Activated naive CD4-positive, alpha-beta T cell treated with Interleukin-2 at 50 U/mL for 16 hours (primary cell): ENCODE measurements around the gene WDR31.
"Not testable (repeated sequence)": the region's sequence is repeated elsewhere in the genome, so short reads cannot be mapped to it uniquely, and the experiment has no call there.

Experiments
- DNase-seq: peaks from one replicate; pipeline ENCODE4 v3.0.0-alpha.2; 2020

Gene WDR31

GRCh38 chr9:113328045-113328782, 11.9 kb downstream of the WDR31 start:
- DNase-seq = no peak

GRCh38 chr9:113326230-113326629, 13.8 kb downstream of the WDR31 start:
- DNase-seq = no peak

GRCh38 chr9:113322671-113323070, 17.4 kb downstream of the WDR31 start:
- no peak for DNase-seq

- no peak for DNase-seq
Observed at GRCh38 chr9:113320051-113320450, 20.0 kb downstream of the WDR31 start.

GRCh38 chr9:113319054-113319453, 21.0 kb downstream of the WDR31 start:
- no peak for DNase-seq

- DNase-seq = no peak
Observed at GRCh38 chr9:113317777-113318176, 22.3 kb downstream of the WDR31 start.

GRCh38 chr9:113316030-113316429, 24.0 kb downstream of the WDR31 start:
- no peak for DNase-seq

GRCh38 chr9:113315231-113315630, 24.8 kb downstream of the WDR31 start:
- DNase-seq = no peak

- no peak for DNase-seq
Observed at GRCh38 chr9:113313261-113313660, 26.8 kb downstream of the WDR31 start.

GRCh38 chr9:113311961-113312360, 28.1 kb downstream of the WDR31 start:
- DNase-seq = no peak

GRCh38 chr9:113310538-113310937, 29.5 kb downstream of the WDR31 start:
- DNase-seq = no peak

- no peak for DNase-seq
Observed at GRCh38 chr9:113309204-113309813, 30.8 kb downstream of the WDR31 start.

GRCh38 chr9:113307396-113307975, 32.6 kb downstream of the WDR31 start:
- no peak for DNase-seq

- no peak for DNase-seq
Observed at GRCh38 chr9:113306566-113306965, 33.5 kb downstream of the WDR31 start.

- no peak for DNase-seq
Observed at GRCh38 chr9:113302792-113303418, 37.2 kb downstream of the WDR31 start, which contains the start of gene RNF183. TSS of gene RNF183 (minus strand) at chr9:113303376. CDS start at chr9:113298184, 5,192 bp downstream.

GRCh38 chr9:113301548-113301947, 38.5 kb downstream of the WDR31 start:
- DNase-seq = no peak

- DNase-seq = no peak
Observed at GRCh38 chr9:113299800-113300292, 40.2 kb downstream of the WDR31 start.

GRCh38 chr9:113298924-113299770, 40.9 kb downstream of the WDR31 start:
- no peak for DNase-seq

GRCh38 chr9:113298311-113298710, 41.8 kb downstream of the WDR31 start:
- DNase-seq = no peak

GRCh38 chr9:113296796-113297558, 43.1 kb downstream of the WDR31 start:
- no peak for DNase-seq

- DNase-seq = not testable (repeated sequence)
Observed at GRCh38 chr9:113296247-113296646, 43.8 kb downstream of the WDR31 start.
